DND-41 (cell line): ENCODE measurements around the gene ADARB2.

Experiments
- ATAC-seq: fragments of 200-7000 bp; cut with Tn5 transposase; 3 replicates; pipeline ENCODE4 v1.9.1; 2021; ENCODE audit warnings: low read depth; ENCODE audit not compliant: insufficient read depth
- DNase-seq: peaks from one replicate; pipeline ENCODE4 v3.0.0-alpha.2; 2020
- H2AFZ ChIP-seq: 2 replicates; pipeline ENCODE4 v1.6.0; 2012; ENCODE audit warnings: low read depth, low read length
- H3K27ac ChIP-seq: 2 replicates; pipeline ENCODE4 v1.5.1; 2012; ENCODE audit warnings: low read length, inconsistent platforms
- H3K27me3 ChIP-seq: fragments of 200-600 bp; sonication (generic); 2 replicates; pipeline ENCODE4 v1.6.0; 2012; ENCODE audit warnings: low read length, mild to moderate bottlenecking, inconsistent platforms; ENCODE audit not compliant: insufficient read depth, poor library complexity
- H3K36me3 ChIP-seq: 2 replicates; pipeline ENCODE4 v1.5.1; 2012; ENCODE audit warnings: low read length, inconsistent platforms; ENCODE audit not compliant: insufficient read depth
- H3K4me1 ChIP-seq: 2 replicates; pipeline ENCODE4 v1.5.1; 2012; ENCODE audit warnings: mild to moderate bottlenecking, low read length; ENCODE audit not compliant: insufficient read depth
- H3K4me2 ChIP-seq: 2 replicates; pipeline ENCODE4 v1.6.0; 2012; ENCODE audit warnings: mild to moderate bottlenecking, moderate library complexity, low read length, inconsistent platforms; ENCODE audit not compliant: insufficient read depth
- H3K4me3 ChIP-seq, 2 experiments: fragments of 200-600 bp in 1 of 2; shearing (Covaris generic) in 1 of 2; 2 replicates each; pipeline ENCODE4 v1.5.1; 2012 to 2016; ENCODE audit warnings: inconsistent platforms in 2 of 2, low read length in 2 of 2, mild to moderate bottlenecking in 2 of 2, low read depth in 1 of 2, moderate library complexity in 1 of 2
- H3K79me2 ChIP-seq: 2 replicates; pipeline ENCODE4 v1.6.0; 2012; ENCODE audit warnings: low read length, inconsistent platforms; ENCODE audit not compliant: insufficient read depth
- H3K9ac ChIP-seq: 2 replicates; pipeline ENCODE4 v1.6.0; 2012; ENCODE audit warnings: low read depth, mild to moderate bottlenecking, inconsistent platforms, low read length, moderate library complexity
- H3K9me3 ChIP-seq: 2 replicates; pipeline ENCODE4 v1.5.1; 2012; ENCODE audit warnings: low read length, moderate library complexity, mild to moderate bottlenecking, inconsistent platforms; ENCODE audit not compliant: insufficient read depth, severe bottlenecking
- H4K20me1 ChIP-seq: 2 replicates; pipeline ENCODE4 v1.6.0; 2012; ENCODE audit warnings: low read length; ENCODE audit not compliant: insufficient read depth
- EZH2 ChIP-seq: IDR thresholded peaks from 3 replicates; pipeline ENCODE4 v1.6.1; 2012; ENCODE audit warnings: borderline replicate concordance, low read depth, mild to moderate bottlenecking, moderate library complexity, low read length, inconsistent platforms; ENCODE audit not compliant: severe bottlenecking
- TF ChIP-seq, protein P1 (sequence below): IDR thresholded peaks from 2 replicates; pipeline ENCODE4 v1.5.1; 2012; ENCODE audit warnings: borderline replicate concordance, low read length, moderate library complexity, mild to moderate bottlenecking; ENCODE audit not compliant: poor library complexity, severe bottlenecking; ENCODE audit errors: extremely low read depth

The ADARB2 gene

DNA sequence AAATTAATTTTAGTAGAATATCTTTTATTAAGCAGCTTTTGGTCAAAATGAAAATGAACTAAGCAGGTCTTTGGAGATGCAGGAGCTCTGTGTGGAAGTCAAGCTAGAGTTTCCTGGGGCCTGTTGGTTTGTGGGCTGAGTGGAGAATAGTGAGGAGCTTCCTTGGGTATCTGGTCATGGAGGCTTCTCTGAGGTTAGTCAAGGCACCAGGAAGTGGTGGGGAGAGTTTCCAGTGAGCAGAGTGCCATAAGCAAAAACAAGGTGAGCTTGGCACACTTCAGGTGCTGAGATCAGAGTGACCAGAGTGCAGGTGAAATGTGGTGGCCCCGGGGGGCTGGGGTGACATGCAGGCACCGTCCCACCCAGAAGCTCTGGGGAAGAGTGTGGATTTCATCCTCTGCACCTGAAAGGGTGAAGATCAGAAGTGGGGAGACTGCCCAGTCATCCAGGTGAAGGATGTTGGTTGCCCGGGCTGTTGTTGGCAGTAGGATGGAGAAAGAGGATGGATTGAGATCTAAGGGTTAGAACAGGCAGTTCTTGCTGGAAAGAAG, 603.8 kb downstream of the ADARB2 start:
- H3K79me2 ChIP-seq, result no peaks in the 10 kb centered on the region
- H3K4me2 ChIP-seq, result no peak overlapping the region
- TF ChIP-seq, protein P1, sequence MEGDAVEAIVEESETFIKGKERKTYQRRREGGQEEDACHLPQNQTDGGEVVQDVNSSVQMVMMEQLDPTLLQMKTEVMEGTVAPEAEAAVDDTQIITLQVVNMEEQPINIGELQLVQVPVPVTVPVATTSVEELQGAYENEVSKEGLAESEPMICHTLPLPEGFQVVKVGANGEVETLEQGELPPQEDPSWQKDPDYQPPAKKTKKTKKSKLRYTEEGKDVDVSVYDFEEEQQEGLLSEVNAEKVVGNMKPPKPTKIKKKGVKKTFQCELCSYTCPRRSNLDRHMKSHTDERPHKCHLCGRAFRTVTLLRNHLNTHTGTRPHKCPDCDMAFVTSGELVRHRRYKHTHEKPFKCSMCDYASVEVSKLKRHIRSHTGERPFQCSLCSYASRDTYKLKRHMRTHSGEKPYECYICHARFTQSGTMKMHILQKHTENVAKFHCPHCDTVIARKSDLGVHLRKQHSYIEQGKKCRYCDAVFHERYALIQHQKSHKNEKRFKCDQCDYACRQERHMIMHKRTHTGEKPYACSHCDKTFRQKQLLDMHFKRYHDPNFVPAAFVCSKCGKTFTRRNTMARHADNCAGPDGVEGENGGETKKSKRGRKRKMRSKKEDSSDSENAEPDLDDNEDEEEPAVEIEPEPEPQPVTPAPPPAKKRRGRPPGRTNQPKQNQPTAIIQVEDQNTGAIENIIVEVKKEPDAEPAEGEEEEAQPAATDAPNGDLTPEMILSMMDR, result no peak
- TF ChIP-seq EZH2, result no peak
- no peaks in the 10 kb centered on the region for H3K9me3 ChIP-seq
- no peak overlapping the region for H3K9ac ChIP-seq
- H3K4me1 ChIP-seq, result no peaks in the 10 kb centered on the region
- H3K27me3 ChIP-seq, result no peaks in the 10 kb centered on the region
- no peak overlapping the region for H2AFZ ChIP-seq
- H4K20me1 ChIP-seq, result no peaks in the 10 kb centered on the region
- no peak overlapping the region for H3K4me3 ChIP-seq
- no peak overlapping the region for H3K27ac ChIP-seq
- peaks cover 31% of the 10 kb centered on the region for H3K36me3 ChIP-seq
- ATAC-seq (peak; percentile 55; the same call in 2 of the 3 replicates), DNase-seq (no peak)

DNA sequence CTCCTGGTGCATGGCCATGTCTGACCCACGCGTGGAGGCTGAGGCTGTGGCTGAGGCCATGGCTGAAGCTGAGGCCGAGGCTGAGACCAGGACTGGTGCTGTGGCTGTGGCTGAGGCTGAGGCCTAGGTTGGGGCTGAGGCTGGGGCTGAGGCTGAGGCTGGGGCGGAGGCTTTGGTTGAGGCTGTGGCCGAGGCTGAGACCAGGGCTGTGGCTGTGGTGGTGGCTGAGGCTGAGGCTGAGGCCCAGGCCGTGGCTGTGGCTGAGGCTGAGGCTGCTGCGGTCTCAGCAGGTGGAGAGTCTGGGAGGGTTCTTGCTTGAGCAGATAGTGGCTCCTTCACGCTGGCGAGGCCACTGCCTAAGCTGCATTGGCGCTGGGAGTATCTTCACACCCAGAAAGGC, 604.7 kb downstream of the ADARB2 start:
- H3K4me2 ChIP-seq, result no peak overlapping the region
- H3K27ac ChIP-seq, result no peak overlapping the region
- H3K79me2 ChIP-seq, result no peaks in the 10 kb centered on the region
- H3K4me3 ChIP-seq, result no peak overlapping the region
- H3K27me3 ChIP-seq, result no peaks in the 10 kb centered on the region
- H3K36me3 ChIP-seq, result peaks cover 41% of the 10 kb centered on the region
- no peak overlapping the region for H3K9ac ChIP-seq
- DNase-seq (peak; percentile 2), ATAC-seq (no peak)
- H2AFZ ChIP-seq, result no peak overlapping the region
- TF ChIP-seq, protein P1, result no peak
- TF ChIP-seq EZH2, result no peak
- no peaks in the 10 kb centered on the region for H3K9me3 ChIP-seq
- H3K4me1 ChIP-seq, result no peaks in the 10 kb centered on the region
- no peaks in the 10 kb centered on the region for H4K20me1 ChIP-seq

DNA sequence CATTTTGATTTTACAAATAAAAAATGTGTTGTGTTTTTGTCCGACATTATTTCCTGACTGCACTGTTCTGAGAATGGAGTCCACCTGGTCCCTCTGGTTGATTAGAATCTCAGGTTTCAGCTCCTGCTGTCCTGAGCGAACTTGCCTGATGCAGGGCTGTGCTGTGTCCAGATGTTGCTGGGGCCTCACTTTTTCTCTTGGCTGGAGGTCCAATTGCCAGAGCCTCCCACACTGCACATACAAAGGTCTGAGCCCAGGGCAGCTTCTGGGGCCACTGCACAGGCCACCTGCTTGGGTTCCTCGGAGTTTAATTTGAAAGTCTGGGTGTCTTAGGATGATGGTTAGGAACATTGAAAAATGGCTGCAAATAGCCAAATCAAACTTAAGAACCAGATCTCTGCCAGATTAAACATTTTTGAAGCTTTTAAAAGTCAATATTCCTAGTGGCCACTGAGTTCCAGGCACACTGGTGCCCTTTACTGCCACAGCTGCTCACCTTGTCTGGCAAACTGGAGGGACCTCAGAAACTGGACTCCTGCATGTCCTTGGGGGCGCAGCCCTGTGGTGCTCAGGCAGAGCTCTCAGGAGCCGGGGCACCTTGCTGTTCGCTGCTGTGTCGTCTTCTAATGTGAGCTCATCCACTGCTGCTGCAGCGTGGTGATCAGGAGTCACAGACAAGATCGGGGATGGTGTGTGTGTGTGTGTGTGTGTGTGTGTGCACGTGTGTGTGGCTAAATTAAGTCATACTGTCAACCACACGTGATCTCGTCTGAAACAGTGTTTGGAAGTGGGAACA, 606.1 kb downstream of the ADARB2 start:
- no peak overlapping the region for H3K4me3 ChIP-seq
- peaks cover 52% of the 10 kb centered on the region for H3K36me3 ChIP-seq
- peak; percentile 1 for DNase-seq
- no peaks in the 10 kb centered on the region for H3K27me3 ChIP-seq
- TF ChIP-seq, protein P1, result no peak
- TF ChIP-seq EZH2, result no peak
- no peak overlapping the region for H3K4me2 ChIP-seq
- H4K20me1 ChIP-seq, result no peaks in the 10 kb centered on the region
- H2AFZ ChIP-seq, result no peak overlapping the region
- no peak overlapping the region for H3K9ac ChIP-seq
- H3K79me2 ChIP-seq, result no peaks in the 10 kb centered on the region
- ATAC-seq, result no peak
- H3K4me1 ChIP-seq, result no peaks in the 10 kb centered on the region
- no peak overlapping the region for H3K27ac ChIP-seq
- no peaks in the 10 kb centered on the region for H3K9me3 ChIP-seq
